ENCODE results near the gene SDK1.
A peak's percentile ranks its signal among the peaks of the same experiment; 100 is the strongest.
"Not testable (repeated sequence)": the region's sequence is repeated elsewhere in the genome, so short reads cannot be mapped to it uniquely, and the experiment has no call there.

Gene SDK1

GRCh38 chr7:4241304-4241612 lies 940.2 kb downstream of the SDK1 start:
- no peak for DNase-seq

GRCh38 chr7:4241791-4242190 lies 940.7 kb downstream of the SDK1 start:
- DNase-seq: no peak

GRCh38 chr7:4242706-4243105 lies 941.7 kb downstream of the SDK1 start:
- DNase-seq: no peak

- DNase-seq: no peak
Measured at GRCh38 chr7:4244041-4244440, 943.0 kb downstream of the SDK1 start.

- DNase-seq: no peak
Measured at GRCh38 chr7:4244635-4245034, 943.6 kb downstream of the SDK1 start.

GRCh38 chr7:4245135-4245865 lies 944.2 kb downstream of the SDK1 start:
- DNase-seq: no peak

- no peak for DNase-seq
Measured at GRCh38 chr7:4245866-4246470, 944.9 kb downstream of the SDK1 start.

- no peak for DNase-seq
Measured at GRCh38 chr7:4246536-4246935, 945.5 kb downstream of the SDK1 start.

- no peak for DNase-seq
Measured at GRCh38 chr7:4247106-4247876, 946.2 kb downstream of the SDK1 start.

- no peak for DNase-seq
Measured at GRCh38 chr7:4248295-4248694, 947.2 kb downstream of the SDK1 start.

- no peak for DNase-seq
Measured at GRCh38 chr7:4249241-4249640, 948.2 kb downstream of the SDK1 start.

GRCh38 chr7:4255336-4255735 lies 954.3 kb downstream of the SDK1 start:
- no peak for DNase-seq

- DNase-seq: no peak
Measured at GRCh38 chr7:4256286-4256685, 955.2 kb downstream of the SDK1 start.

GRCh38 chr7:4257146-4258111 lies 956.4 kb downstream of the SDK1 start:
- no peak for DNase-seq

- DNase-seq: not testable (repeated sequence)
Measured at GRCh38 chr7:4260116-4260515, 959.1 kb downstream of the SDK1 start.

- DNase-seq: peak; percentile 19
Measured at GRCh38 chr7:4260867-4261600, 960.0 kb downstream of the SDK1 start.

GRCh38 chr7:4261601-4261960 lies 960.5 kb downstream of the SDK1 start:
- DNase-seq: no peak

- not testable (repeated sequence) for DNase-seq
Measured at GRCh38 chr7:4264206-4264605, 963.2 kb downstream of the SDK1 start.

GRCh38 chr7:4265066-4265465 lies 964.0 kb downstream of the SDK1 start:
- DNase-seq: no peak

- no peak for DNase-seq
Measured at GRCh38 chr7:4265676-4266075, 964.6 kb downstream of the SDK1 start.

- no peak for DNase-seq
Measured at GRCh38 chr7:4266270-4267040, 965.4 kb downstream of the SDK1 start.

All from NCI-H1092 treated with DMSO at 0.1 percent for 48 hours (cell line).